Measurements from ENCODE around the gene SART1.

- no peak for TF ChIP-seq CTCF (conservative IDR thresholded peaks at IDR 0.05)
- TF ChIP-seq EZH2 (IDR thresholded peaks at IDR 0.05; ENCODE audit: low read depth): no peak
Measured at GRCh38 chr11:65931773-65932557, 29.6 kb upstream of the SART1 start.

Data from PC-9 (cell line).